Frontal cortex (tissue), 4 donors: ENCODE measurements around the gene ZDHHC1. TPM values are rescaled to one million over a fixed set of nuclear protein-coding genes. Genes with fewer than 3 reads are reported as not detected.

Experiments
- DNase-seq, 2 donors: peaks; one replicate each; pipeline ENCODE4 v3.0.0; 2012; ENCODE audit warnings: low spot score in 2 of 2
- FAIRE-seq: peaks from 2 replicates; lab custom pipeline; 2012; peaks lifted over from hg19 to GRCh38; lab: Jason Lieb, UNC
- total RNA-seq: library from RNA; depleted of rRNA; stranded (reverse); fragments of >200 nt; gene quantifications from one replicate; pipeline ENCODE4 v1.2.3, GENCODE V29; 2014
- donor health status: control.
- donor health status: control.
- donor health status: control.

The ZDHHC1 gene
- total RNA-seq, 1 donor from 2014 or later, result 1.2 TPM

GRCh38 chr16:67432506-67432890, 16.2 kb upstream of the ZDHHC1 start:
- FAIRE-seq, result no peak
- no peak for DNase-seq

DNA sequence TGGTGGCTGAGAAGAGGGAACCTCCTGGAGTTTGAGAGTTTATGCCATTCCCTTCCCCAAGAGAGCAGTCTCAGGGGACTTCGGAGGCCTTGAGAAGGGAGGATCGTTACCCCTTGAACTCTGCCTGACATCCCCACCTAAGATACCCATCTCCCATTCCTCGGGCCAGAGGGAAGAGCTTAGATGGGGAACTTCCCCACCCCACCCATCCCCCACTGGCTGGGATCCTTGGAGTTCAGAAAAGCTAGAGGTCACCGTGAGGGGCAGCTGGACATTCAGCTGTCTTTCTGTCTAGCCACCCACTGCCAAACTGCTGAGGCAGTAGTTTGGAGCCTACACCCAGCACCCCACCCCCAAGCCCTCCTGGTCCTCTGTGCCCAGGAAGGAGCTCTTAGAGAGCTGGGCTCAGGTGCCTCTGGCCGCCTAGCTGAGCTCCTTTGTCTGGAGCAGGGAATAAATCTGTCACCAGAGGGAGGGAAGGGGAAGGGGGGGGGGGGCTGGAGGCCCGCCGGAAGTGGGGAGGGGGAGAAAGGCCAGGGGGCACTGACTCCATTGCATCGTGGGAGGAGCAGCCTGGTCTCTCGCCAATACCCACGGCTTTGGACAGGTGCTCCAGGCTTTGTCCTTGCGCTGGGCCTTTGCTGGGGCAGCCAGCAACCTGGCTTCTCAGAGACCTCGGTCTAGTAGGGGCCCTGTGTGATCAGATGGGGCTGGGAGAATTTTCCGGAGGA, 15.7 kb upstream of the ZDHHC1 start:
- no peak for DNase-seq
- FAIRE-seq, result no peak

DNA sequence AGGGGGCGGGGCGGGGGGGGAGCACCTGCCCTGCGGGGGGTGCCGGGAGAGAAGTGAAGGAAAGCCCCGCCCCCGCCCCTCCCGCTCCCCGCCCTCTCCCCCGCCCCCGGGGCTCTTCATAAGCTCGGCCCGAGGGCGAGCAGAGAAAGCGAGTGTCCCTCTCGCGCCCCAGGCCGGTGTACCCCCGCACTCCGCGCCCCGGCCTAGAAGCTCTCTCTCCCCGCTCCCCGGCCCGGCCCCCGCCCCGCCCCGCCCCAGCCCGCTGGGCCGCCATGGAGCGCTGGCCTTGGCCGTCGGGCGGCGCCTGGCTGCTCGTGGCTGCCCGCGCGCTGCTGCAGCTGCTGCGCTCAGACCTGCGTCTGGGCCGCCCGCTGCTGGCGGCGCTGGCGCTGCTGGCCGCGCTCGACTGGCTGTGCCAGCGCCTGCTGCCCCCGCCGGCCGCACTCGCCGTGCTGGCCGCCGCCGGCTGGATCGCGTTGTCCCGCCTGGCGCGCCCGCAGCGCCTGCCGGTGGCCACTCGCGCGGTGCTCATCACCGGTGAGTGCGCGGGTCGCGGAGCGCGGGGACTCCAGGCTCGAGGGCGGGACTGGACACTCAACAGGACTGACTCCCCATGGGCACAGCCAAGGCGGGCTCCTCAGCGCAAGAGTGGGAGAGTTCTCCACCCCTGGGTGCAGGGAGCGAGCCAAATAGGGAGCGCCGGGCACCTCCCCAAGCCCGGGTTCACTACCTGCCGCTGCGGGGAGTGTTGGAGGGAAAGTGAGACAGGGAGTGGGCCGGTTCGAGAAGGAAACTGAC, 14.9 kb upstream of the ZDHHC1 start, which contains the start of gene HSD11B2:
Gene HSD11B2 (plus strand): TSS at position 145 of the 798 bp plus-strand sequence. CDS start 128 bp downstream, at position 273.
- FAIRE-seq (no peak), DNase-seq (peak; percentile 79 to 83)

- no peak for FAIRE-seq
Observed at GRCh38 chr16:67430504-67430976, 14.3 kb upstream of the ZDHHC1 start.

GRCh38 chr16:67429799-67430503, 13.7 kb upstream of the ZDHHC1 start:
- no peak for FAIRE-seq

More at GRCh38 chr16:67430504-67430976, 14.3 kb upstream of the ZDHHC1 start:
- DNase-seq, result peak in 1 of 2 donors; percentile 47

GRCh38 chr16:67429053-67429798, 12.9 kb upstream of the ZDHHC1 start:
- FAIRE-seq (no peak), DNase-seq (no peak)

More at GRCh38 chr16:67429799-67430503, 13.7 kb upstream of the ZDHHC1 start:
- DNase-seq, result no peak

GRCh38 chr16:67428146-67428731, 12.0 kb upstream of the ZDHHC1 start:
- FAIRE-seq (no peak), DNase-seq (peak in 1 of 2 donors; percentile 71)

GRCh38 chr16:67426950-67427349, 10.7 kb upstream of the ZDHHC1 start:
- no peak for DNase-seq
- no peak for FAIRE-seq

DNA sequence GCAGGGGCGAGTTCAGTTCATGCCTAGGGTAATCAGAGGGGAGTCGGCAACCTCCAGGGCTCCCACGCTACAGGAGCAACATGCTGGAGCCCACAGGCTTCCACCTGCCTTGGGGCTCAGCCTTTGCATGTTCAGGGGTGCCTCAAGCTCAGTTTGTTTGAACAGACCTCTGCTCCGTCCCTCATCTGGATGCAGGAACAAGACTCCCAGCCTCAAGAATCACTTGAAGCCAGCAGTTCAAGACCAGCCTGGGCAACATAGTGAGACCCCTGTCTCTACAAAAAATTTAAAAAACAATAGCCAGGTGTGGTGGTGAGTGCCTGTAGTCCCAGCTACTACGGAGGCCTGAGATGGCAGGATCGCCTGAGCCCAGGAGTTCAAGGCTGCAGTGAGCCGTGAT, 9.7 kb upstream of the ZDHHC1 start:
- FAIRE-seq (no peak), DNase-seq (no peak)

DNA sequence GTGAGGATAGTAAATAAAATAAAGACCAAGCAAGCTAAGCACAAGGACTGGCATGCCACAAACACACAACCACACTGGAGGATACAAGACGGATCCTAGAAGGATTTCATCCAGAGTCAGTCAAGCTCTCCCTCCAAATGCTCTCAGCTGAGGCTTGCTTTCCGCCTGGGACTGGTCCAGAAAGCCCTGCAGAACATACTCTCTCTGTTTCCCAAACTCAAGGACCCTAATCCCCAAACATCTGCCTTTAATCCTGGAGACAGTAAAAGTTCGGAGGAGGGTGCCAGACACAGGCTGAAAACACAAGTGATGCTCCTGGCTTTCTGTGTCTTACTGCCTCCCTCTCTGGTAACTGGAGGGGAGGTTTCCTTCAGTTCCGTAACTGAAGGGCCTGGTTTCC, 9.3 kb upstream of the ZDHHC1 start:
- DNase-seq, result no peak
- no peak for FAIRE-seq

DNA sequence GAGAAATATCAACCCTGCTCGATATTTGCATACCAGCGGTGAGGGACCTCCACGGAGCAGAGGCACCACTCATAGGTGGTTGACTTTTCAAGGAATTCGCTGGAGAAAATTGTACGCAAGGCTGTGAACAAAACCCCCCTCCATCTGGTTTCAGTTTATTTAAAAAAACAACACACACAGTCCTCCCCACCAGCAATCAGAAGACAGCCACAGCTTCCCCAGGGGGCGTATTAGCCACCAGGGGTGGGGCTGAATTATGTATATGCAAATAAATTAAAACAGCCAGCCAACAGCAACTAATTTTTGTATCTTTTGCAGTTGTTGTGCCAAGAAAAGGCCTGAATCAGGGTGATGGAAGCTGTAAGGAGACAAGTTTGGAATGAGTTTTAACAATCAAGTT, 8.8 kb upstream of the ZDHHC1 start:
- no peak for DNase-seq
- FAIRE-seq, result no peak

- FAIRE-seq, result no peak
Observed at GRCh38 chr16:67424261-67424615, 8.0 kb upstream of the ZDHHC1 start.

GRCh38 chr16:67423611-67424260, 7.5 kb upstream of the ZDHHC1 start:
- DNase-seq, result no peak
- no peak for FAIRE-seq

More at GRCh38 chr16:67424261-67424615, 8.0 kb upstream of the ZDHHC1 start:
- no peak for DNase-seq

GRCh38 chr16:67423015-67423414, 6.7 kb upstream of the ZDHHC1 start:
- no peak for FAIRE-seq
- DNase-seq, result no peak

DNA sequence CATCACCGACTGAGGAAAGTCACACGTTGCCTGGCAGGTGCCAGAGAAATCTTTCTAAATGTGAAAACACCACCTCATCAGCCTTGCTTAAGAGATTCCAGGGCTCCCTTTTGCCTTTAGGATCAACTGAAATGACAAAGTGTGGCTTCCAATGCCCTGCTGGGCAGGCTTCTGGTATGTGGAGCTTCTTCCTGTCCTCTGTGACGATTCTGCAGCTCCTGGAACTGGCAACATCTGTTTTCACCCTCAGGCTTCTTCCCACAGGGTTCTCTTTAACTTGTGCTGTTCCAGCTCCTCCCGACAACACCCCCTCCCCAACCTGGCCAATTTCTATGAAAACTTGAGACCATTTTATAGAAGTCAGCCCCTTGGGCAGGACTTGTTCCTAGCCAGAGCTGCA, 4.8 kb upstream of the ZDHHC1 start:
- no peak for DNase-seq
- no peak for FAIRE-seq

GRCh38 chr16:67419931-67420330, 3.7 kb upstream of the ZDHHC1 start:
- DNase-seq, result no peak
- FAIRE-seq, result no peak

GRCh38 chr16:67419502-67419901, 3.2 kb upstream of the ZDHHC1 start:
- DNase-seq (no peak), FAIRE-seq (no peak)

GRCh38 chr16:67417333-67418061, 1.2 kb upstream of the ZDHHC1 start:
- FAIRE-seq (no peak), DNase-seq (no peak)
